SK-N-SH treated with all-trans-retinoic acid at 6 μM for 48 hours (cell line): ENCODE results near the gene ELP4.

Experiments used
- ATAC-seq: fragments of 200-7000 bp; cut with Tn5 transposase; 3 replicates; pipeline ENCODE4 v1.9.1; 2020; ENCODE audit warnings: mild to moderate bottlenecking, moderate library complexity
- ARNTL ChIP-seq: fragments of 450-650 bp; formaldehyde crosslinking; IDR thresholded peaks from 2 replicates; pipeline ENCODE4 v1.5.0; 2020; ENCODE audit warnings: low read depth, mild to moderate bottlenecking, moderate library complexity, borderline replicate concordance
- BACH2 ChIP-seq: fragments of 250-450 bp; sonication (Bioruptor Pico); IDR thresholded peaks from 2 replicates; pipeline ENCODE4 v1.9.0; 2021; ENCODE audit warnings: mild to moderate bottlenecking, borderline replicate concordance
- CSDC2 ChIP-seq: fragments of 250-450 bp; sonication (Bioruptor Pico); IDR thresholded peaks from 2 replicates; pipeline ENCODE4 v1.5.0; 2020; ENCODE audit warnings: mild to moderate bottlenecking, moderate library complexity
- ESRRG ChIP-seq: fragments of 250-450 bp; sonication (Bioruptor Pico); IDR thresholded peaks from 2 replicates; pipeline ENCODE4 v1.6.1; 2021; ENCODE audit warnings: mild to moderate bottlenecking
- GLIS3 ChIP-seq: fragments of 250-450 bp; sonication (Bioruptor Pico); IDR thresholded peaks from 2 replicates; pipeline ENCODE4 v1.5.0; 2020; ENCODE audit warnings: mild to moderate bottlenecking, moderate library complexity
- ISL1 ChIP-seq: fragments of 250-450 bp; sonication (Bioruptor Pico); IDR thresholded peaks from 2 replicates; pipeline ENCODE4 v2.1.2; 2022; ENCODE audit warnings: mild to moderate bottlenecking, moderate library complexity
- OSR1 ChIP-seq: fragments of 250-450 bp; sonication (Bioruptor Pico); IDR thresholded peaks from 2 replicates; pipeline ENCODE4 v1.8.0; 2022; ENCODE audit warnings: moderate library complexity, mild to moderate bottlenecking, inconsistent platforms
- PPARA ChIP-seq: fragments of 250-450 bp; sonication (Bioruptor Pico); IDR thresholded peaks from 2 replicates; pipeline ENCODE4 v1.5.0; 2020; ENCODE audit warnings: mild to moderate bottlenecking, borderline replicate concordance
- RARB ChIP-seq: fragments of 250-450 bp; sonication (Bioruptor Pico); IDR thresholded peaks from 2 replicates; pipeline ENCODE4 v1.8.0; 2021; ENCODE audit warnings: mild to moderate bottlenecking, moderate library complexity
- SNAI2 ChIP-seq: fragments of 250-450 bp; sonication (Bioruptor Pico); IDR thresholded peaks from 2 replicates; pipeline ENCODE4 v1.5.0; 2020; ENCODE audit warnings: mild to moderate bottlenecking, moderate library complexity
- TCF4 ChIP-seq: fragments of 250-450 bp; sonication (Bioruptor Pico); IDR thresholded peaks from 2 replicates; pipeline ENCODE4 v1.8.0; 2021; ENCODE audit warnings: mild to moderate bottlenecking, moderate library complexity, borderline replicate concordance
- TOX ChIP-seq: fragments of 250-450 bp; sonication (Bioruptor Pico); IDR thresholded peaks from 2 replicates; pipeline ENCODE4 v1.8.0; 2021; ENCODE audit warnings: mild to moderate bottlenecking, moderate library complexity, borderline replicate concordance
- ZC3H10 ChIP-seq: fragments of 250-450 bp; sonication (Bioruptor Pico); IDR thresholded peaks from 2 replicates; pipeline ENCODE4 v1.5.1; 2021; ENCODE audit warnings: mild to moderate bottlenecking, moderate library complexity
- ZFP3 ChIP-seq: fragments of 250-450 bp; sonication (Bioruptor Pico); IDR thresholded peaks from 2 replicates; pipeline ENCODE4 v1.5.0; 2020; ENCODE audit warnings: mild to moderate bottlenecking, moderate library complexity
- ZFP30 ChIP-seq: fragments of 450-650 bp; formaldehyde crosslinking; IDR thresholded peaks from 2 replicates; pipeline ENCODE4 v1.5.0; 2022; ENCODE audit warnings: mild to moderate bottlenecking, moderate library complexity
- ZNF565 ChIP-seq: fragments of 450-650 bp; formaldehyde crosslinking; conservative IDR thresholded peaks from 2 replicates; pipeline ENCODE4 v1.5.0; 2020; ENCODE audit warnings: low read depth, mild to moderate bottlenecking, moderate library complexity
- ZNF70 ChIP-seq: fragments of 450-650 bp; formaldehyde crosslinking; IDR thresholded peaks from 2 replicates; pipeline ENCODE4 v1.5.0; 2020; ENCODE audit warnings: mild to moderate bottlenecking, moderate library complexity
- ZNF8 ChIP-seq: fragments of 450-650 bp; formaldehyde crosslinking; IDR thresholded peaks from 2 replicates; pipeline ENCODE4 v1.5.0; 2020; ENCODE audit warnings: mild to moderate bottlenecking, moderate library complexity
- TF ChIP-seq, protein P1 (sequence below): fragments of 250-450 bp; sonication (Bioruptor Pico); IDR thresholded peaks from 2 replicates; pipeline ENCODE4 v1.8.0; 2020; ENCODE audit warnings: mild to moderate bottlenecking, moderate library complexity, borderline replicate concordance
- TF ChIP-seq, protein P2 (sequence below): fragments of 250-450 bp; sonication (Bioruptor Pico); IDR thresholded peaks from 2 replicates; pipeline ENCODE4 v1.5.1; 2020; ENCODE audit warnings: low read depth, mild to moderate bottlenecking, moderate library complexity
- TF ChIP-seq, protein P3 (sequence below): fragments of 250-450 bp; sonication (Bioruptor Pico); IDR thresholded peaks from 2 replicates; pipeline ENCODE4 v1.5.0; 2020; ENCODE audit warnings: mild to moderate bottlenecking, moderate library complexity
- TF ChIP-seq, protein P4 (sequence below): fragments of 250-450 bp; sonication (Bioruptor Pico); IDR thresholded peaks from 2 replicates; pipeline ENCODE4 v1.8.0; 2021; ENCODE audit warnings: low read depth, mild to moderate bottlenecking, moderate library complexity, borderline replicate concordance
- TF ChIP-seq, protein P5 (sequence below): fragments of 250-450 bp; sonication (Bioruptor Pico); IDR thresholded peaks from 2 replicates; pipeline ENCODE4 v1.5.1; 2021; ENCODE audit warnings: mild to moderate bottlenecking, moderate library complexity

ELP4 gene

DNA sequence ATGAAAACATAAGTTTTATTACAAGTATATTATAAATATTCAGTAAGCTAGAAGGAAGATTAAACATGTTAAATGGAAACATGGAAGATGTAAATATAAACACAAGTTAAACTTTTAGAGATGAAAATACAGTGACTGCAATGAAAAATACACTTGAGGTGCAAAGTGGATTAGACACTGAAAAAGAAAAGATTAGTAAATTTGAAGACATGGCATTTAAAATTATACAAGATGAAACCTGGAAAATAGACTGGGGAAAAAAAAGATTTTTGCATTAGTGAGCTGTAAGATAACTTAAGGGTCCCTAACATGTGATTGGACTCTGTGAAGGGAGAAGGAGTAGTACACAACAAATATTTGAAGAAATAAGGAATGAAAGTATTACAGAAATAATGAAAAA lies 33.3 kb downstream of the ELP4 start:
- ATAC-seq = no peak
- TF ChIP-seq ZFP30 (CRISPR knock-in tag) (peak; percentile 95), ZFP3 (CRISPR knock-in tag) (no peak)

DNA sequence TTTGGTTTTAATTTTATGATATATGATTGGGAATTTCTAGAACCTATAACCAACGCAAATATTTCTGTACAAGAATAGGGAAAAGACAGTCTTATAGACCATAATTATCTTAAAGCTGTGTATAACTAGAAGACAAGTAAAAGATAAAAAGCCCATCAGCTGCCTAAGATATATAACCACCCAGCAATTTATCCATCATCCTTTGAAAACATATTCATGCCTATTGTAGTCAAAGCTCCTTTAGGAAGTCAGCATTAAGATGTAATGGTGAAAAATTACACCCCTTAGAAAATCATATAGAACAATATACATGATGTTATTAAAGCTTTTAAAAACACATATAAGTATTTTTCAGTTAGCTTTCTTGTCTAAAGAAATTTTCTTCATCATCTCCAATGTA lies 46.4 kb downstream of the ELP4 start:
- no peak for ATAC-seq
- TF ChIP-seq ZFP30 (CRISPR knock-in tag) (no peak), CSDC2 (no peak), GLIS3 (CRISPR knock-in tag) (no peak), TCF4 (CRISPR knock-in tag) (no peak), ISL1 (CRISPR knock-in tag) (no peak), ZNF565 (CRISPR knock-in tag) (no peak), SNAI2 (CRISPR knock-in tag) (no peak), ESRRG (CRISPR knock-in tag) (no peak), ZFP3 (CRISPR knock-in tag) (no peak), BACH2 (CRISPR knock-in tag) (no peak), RARB (CRISPR knock-in tag) (no peak), ARNTL (CRISPR knock-in tag) (no peak), ZC3H10 (CRISPR knock-in tag) (no peak), ZNF70 (CRISPR knock-in tag) (no peak), ZNF8 (CRISPR knock-in tag) (no peak), OSR1 (CRISPR knock-in tag) (no peak)
- TF ChIP-seq, protein P1, sequence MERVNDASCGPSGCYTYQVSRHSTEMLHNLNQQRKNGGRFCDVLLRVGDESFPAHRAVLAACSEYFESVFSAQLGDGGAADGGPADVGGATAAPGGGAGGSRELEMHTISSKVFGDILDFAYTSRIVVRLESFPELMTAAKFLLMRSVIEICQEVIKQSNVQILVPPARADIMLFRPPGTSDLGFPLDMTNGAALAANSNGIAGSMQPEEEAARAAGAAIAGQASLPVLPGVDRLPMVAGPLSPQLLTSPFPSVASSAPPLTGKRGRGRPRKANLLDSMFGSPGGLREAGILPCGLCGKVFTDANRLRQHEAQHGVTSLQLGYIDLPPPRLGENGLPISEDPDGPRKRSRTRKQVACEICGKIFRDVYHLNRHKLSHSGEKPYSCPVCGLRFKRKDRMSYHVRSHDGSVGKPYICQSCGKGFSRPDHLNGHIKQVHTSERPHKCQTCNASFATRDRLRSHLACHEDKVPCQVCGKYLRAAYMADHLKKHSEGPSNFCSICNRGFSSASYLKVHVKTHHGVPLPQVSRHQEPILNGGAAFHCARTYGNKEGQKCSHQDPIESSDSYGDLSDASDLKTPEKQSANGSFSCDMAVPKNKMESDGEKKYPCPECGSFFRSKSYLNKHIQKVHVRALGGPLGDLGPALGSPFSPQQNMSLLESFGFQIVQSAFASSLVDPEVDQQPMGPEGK (CRISPR knock-in tag) = no peak
- TF ChIP-seq, protein P2, sequence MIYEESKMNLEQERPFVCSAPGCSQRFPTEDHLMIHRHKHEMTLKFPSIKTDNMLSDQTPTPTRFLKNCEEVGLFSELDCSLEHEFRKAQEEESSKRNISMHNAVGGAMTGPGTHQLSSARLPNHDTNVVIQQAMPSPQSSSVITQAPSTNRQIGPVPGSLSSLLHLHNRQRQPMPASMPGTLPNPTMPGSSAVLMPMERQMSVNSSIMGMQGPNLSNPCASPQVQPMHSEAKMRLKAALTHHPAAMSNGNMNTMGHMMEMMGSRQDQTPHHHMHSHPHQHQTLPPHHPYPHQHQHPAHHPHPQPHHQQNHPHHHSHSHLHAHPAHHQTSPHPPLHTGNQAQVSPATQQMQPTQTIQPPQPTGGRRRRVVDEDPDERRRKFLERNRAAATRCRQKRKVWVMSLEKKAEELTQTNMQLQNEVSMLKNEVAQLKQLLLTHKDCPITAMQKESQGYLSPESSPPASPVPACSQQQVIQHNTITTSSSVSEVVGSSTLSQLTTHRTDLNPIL (CRISPR knock-in tag) = no peak
- TF ChIP-seq, protein P3, sequence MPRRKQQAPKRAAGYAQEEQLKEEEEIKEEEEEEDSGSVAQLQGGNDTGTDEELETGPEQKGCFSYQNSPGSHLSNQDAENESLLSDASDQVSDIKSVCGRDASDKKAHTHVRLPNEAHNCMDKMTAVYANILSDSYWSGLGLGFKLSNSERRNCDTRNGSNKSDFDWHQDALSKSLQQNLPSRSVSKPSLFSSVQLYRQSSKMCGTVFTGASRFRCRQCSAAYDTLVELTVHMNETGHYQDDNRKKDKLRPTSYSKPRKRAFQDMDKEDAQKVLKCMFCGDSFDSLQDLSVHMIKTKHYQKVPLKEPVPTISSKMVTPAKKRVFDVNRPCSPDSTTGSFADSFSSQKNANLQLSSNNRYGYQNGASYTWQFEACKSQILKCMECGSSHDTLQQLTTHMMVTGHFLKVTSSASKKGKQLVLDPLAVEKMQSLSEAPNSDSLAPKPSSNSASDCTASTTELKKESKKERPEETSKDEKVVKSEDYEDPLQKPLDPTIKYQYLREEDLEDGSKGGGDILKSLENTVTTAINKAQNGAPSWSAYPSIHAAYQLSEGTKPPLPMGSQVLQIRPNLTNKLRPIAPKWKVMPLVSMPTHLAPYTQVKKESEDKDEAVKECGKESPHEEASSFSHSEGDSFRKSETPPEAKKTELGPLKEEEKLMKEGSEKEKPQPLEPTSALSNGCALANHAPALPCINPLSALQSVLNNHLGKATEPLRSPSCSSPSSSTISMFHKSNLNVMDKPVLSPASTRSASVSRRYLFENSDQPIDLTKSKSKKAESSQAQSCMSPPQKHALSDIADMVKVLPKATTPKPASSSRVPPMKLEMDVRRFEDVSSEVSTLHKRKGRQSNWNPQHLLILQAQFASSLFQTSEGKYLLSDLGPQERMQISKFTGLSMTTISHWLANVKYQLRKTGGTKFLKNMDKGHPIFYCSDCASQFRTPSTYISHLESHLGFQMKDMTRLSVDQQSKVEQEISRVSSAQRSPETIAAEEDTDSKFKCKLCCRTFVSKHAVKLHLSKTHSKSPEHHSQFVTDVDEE (CRISPR knock-in tag) = no peak
- TF ChIP-seq, protein P4, sequence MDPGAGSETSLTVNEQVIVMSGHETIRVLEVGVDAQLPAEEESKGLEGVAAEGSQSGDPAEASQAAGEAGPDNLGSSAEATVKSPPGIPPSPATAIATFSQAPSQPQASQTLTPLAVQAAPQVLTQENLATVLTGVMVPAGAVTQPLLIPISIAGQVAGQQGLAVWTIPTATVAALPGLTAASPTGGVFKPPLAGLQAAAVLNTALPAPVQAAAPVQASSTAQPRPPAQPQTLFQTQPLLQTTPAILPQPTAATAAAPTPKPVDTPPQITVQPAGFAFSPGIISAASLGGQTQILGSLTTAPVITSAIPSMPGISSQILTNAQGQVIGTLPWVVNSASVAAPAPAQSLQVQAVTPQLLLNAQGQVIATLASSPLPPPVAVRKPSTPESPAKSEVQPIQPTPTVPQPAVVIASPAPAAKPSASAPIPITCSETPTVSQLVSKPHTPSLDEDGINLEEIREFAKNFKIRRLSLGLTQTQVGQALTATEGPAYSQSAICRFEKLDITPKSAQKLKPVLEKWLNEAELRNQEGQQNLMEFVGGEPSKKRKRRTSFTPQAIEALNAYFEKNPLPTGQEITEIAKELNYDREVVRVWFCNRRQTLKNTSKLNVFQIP (CRISPR knock-in tag) = no peak

DNA sequence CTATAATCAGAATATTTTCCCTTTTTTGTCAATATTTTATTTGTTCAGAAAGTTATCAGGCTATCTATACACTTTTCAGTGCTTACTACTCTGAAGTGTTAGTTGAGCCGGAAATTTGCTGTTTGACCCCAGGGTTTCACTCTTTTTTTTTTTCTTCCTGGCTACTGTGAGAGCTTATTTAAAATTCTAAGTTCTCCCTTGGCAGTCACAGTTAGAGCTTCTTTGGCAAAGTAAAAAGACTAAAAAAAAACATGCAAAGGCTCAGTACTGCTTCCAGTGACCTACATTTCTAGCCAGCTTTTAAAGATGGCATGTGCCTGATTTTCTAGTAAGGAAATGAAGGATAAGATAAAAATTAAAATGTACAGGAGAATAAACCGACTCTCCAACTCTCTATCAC lies 48.4 kb downstream of the ELP4 start:
- ATAC-seq = no peak
- TF ChIP-seq ESRRG (CRISPR knock-in tag) (no peak), BACH2 (CRISPR knock-in tag) (no peak), ZNF70 (CRISPR knock-in tag) (no peak), RARB (CRISPR knock-in tag) (no peak), PPARA (CRISPR knock-in tag) (no peak), GLIS3 (CRISPR knock-in tag) (no peak), ZFP3 (CRISPR knock-in tag) (no peak), TOX (CRISPR knock-in tag) (no peak), ZC3H10 (CRISPR knock-in tag) (no peak), SNAI2 (CRISPR knock-in tag) (no peak), CSDC2 (no peak), TCF4 (CRISPR knock-in tag) (no peak)
- TF ChIP-seq, protein P3 (CRISPR knock-in tag) = no peak
- TF ChIP-seq, protein P1 (CRISPR knock-in tag) = no peak
- TF ChIP-seq, protein P5, sequence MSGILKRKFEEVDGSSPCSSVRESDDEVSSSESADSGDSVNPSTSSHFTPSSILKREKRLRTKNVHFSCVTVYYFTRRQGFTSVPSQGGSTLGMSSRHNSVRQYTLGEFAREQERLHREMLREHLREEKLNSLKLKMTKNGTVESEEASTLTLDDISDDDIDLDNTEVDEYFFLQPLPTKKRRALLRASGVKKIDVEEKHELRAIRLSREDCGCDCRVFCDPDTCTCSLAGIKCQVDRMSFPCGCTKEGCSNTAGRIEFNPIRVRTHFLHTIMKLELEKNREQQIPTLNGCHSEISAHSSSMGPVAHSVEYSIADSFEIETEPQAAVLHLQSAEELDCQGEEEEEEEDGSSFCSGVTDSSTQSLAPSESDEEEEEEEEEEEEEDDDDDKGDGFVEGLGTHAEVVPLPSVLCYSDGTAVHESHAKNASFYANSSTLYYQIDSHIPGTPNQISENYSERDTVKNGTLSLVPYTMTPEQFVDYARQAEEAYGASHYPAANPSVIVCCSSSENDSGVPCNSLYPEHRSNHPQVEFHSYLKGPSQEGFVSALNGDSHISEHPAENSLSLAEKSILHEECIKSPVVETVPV = no peak
- TF ChIP-seq, all 23 proteins: peak for 0
